VCaP (cell line): ENCODE results near the gene GTF2F2.

Experiments used
- H3K27ac ChIP-seq: fragments of 450-650 bp; 2 replicates; pipeline ENCODE4 v1.5.1; 2017
- CTCF ChIP-seq: fragments of 450-650 bp; conservative IDR thresholded peaks from 2 replicates; pipeline ENCODE4 v1.5.1; 2017; ENCODE audit warnings: mild to moderate bottlenecking, moderate library complexity

Gene GTF2F2

GRCh38 chr13:45226024-45226423 lies 105.7 kb downstream of the GTF2F2 start:
- H3K27ac ChIP-seq = no peak overlapping the region
- no peak for TF ChIP-seq CTCF

- no peak for TF ChIP-seq CTCF
- H3K27ac ChIP-seq = no peak overlapping the region
Observed at GRCh38 chr13:45228002-45228401, 107.7 kb downstream of the GTF2F2 start.

GRCh38 chr13:45229172-45229571 lies 108.9 kb downstream of the GTF2F2 start:
- TF ChIP-seq CTCF = no peak
- no peak overlapping the region for H3K27ac ChIP-seq

GRCh38 chr13:45231305-45231704 lies 111.0 kb downstream of the GTF2F2 start:
- no peak for TF ChIP-seq CTCF
- no peak overlapping the region for H3K27ac ChIP-seq

GRCh38 chr13:45231722-45232121 lies 111.4 kb downstream of the GTF2F2 start:
- no peak for TF ChIP-seq CTCF
- H3K27ac ChIP-seq = no peak overlapping the region

- H3K27ac ChIP-seq = no peak overlapping the region
- no peak for TF ChIP-seq CTCF
Observed at GRCh38 chr13:45232591-45232990, 112.3 kb downstream of the GTF2F2 start.

- H3K27ac ChIP-seq = no peak overlapping the region
- no peak for TF ChIP-seq CTCF
Observed at GRCh38 chr13:45238945-45239795, 118.9 kb downstream of the GTF2F2 start.
